ENCODE results near the gene MYT1.

The MYT1 gene

GRCh38 chr20:64148581-64148980, 15.7 kb upstream of the MYT1 start:
- TF ChIP-seq CTCF (IDR thresholded peaks at IDR 0.05): no peak

GRCh38 chr20:64149141-64149540, 15.1 kb upstream of the MYT1 start:
- Histone ChIP-seq H3K27me3 (ENCODE audit: control insufficient read depth, insufficient read depth, low read length) (no peaks in the 10 kb centered on the region), H3K36me3 (ENCODE audit: control insufficient read depth, insufficient read depth, low read length) (no peaks in the 10 kb centered on the region), H3K4me1 (peaks cover 6% of the 10 kb centered on the region), H2AFZ (no peak overlapping the region), H3K4me2 (ENCODE audit: low read length) (no peak overlapping the region), H3K27ac (no peak overlapping the region), H3K79me2 (peaks cover 35% of the 10 kb centered on the region), H3K9ac (no peak overlapping the region), H3K9me3 (ENCODE audit: control insufficient read depth, low read length) (no peaks in the 10 kb centered on the region), H3K4me3 (ENCODE audit: low read depth, low read length) (no peak overlapping the region)
- TF ChIP-seq CTCF (IDR thresholded peaks at IDR 0.05): no peak

More at GRCh38 chr20:64148581-64148980, 15.7 kb upstream of the MYT1 start:
- H3K9me3 ChIP-seq (ENCODE audit: control insufficient read depth, low read length): no peaks in the 10 kb centered on the region
- H3K4me3 ChIP-seq (ENCODE audit: low read depth, low read length): no peak overlapping the region
- no peak overlapping the region for H3K9ac ChIP-seq
- H3K27ac ChIP-seq: no peak overlapping the region
- no peaks in the 10 kb centered on the region for H3K27me3 ChIP-seq (ENCODE audit: control insufficient read depth, insufficient read depth, low read length)
- H2AFZ ChIP-seq: no peak overlapping the region
- no peak overlapping the region for H3K4me2 ChIP-seq (ENCODE audit: low read length)
- no peaks in the 10 kb centered on the region for H3K36me3 ChIP-seq (ENCODE audit: control insufficient read depth, insufficient read depth, low read length)
- H3K4me1 ChIP-seq: peaks cover 2% of the 10 kb centered on the region
- peaks cover 38% of the 10 kb centered on the region for H3K79me2 ChIP-seq

GRCh38 chr20:64149809-64150560, 14.3 kb upstream of the MYT1 start:
- Histone ChIP-seq H3K4me2 (ENCODE audit: low read length) (no peak overlapping the region), H3K4me1 (peaks cover 14% of the 10 kb centered on the region), H3K9ac (no peak overlapping the region), H3K79me2 (peaks cover 28% of the 10 kb centered on the region), H3K27ac (no peak overlapping the region), H3K9me3 (ENCODE audit: control insufficient read depth, low read length) (no peaks in the 10 kb centered on the region), H3K4me3 (ENCODE audit: low read depth, low read length) (no peak overlapping the region), H3K27me3 (ENCODE audit: control insufficient read depth, insufficient read depth, low read length) (no peaks in the 10 kb centered on the region), H2AFZ (no peak overlapping the region), H3K36me3 (ENCODE audit: control insufficient read depth, insufficient read depth, low read length) (no peaks in the 10 kb centered on the region)
- no peak for TF ChIP-seq CTCF (IDR thresholded peaks at IDR 0.05)

- no peak overlapping the region for H3K9ac ChIP-seq
- no peaks in the 10 kb centered on the region for H3K9me3 ChIP-seq (ENCODE audit: control insufficient read depth, low read length)
- TF ChIP-seq CTCF (IDR thresholded peaks at IDR 0.05): no peak
- H3K79me2 ChIP-seq: peaks cover 23% of the 10 kb centered on the region
- H3K4me3 ChIP-seq (ENCODE audit: low read depth, low read length): no peak overlapping the region
- no peak overlapping the region for H3K27ac ChIP-seq
- peaks cover 20% of the 10 kb centered on the region for H3K4me1 ChIP-seq
- no peaks in the 10 kb centered on the region for H3K36me3 ChIP-seq (ENCODE audit: control insufficient read depth, insufficient read depth, low read length)
- H3K27me3 ChIP-seq (ENCODE audit: control insufficient read depth, insufficient read depth, low read length): no peaks in the 10 kb centered on the region
- no peak overlapping the region for H2AFZ ChIP-seq
- H3K4me2 ChIP-seq (ENCODE audit: low read length): no peak overlapping the region
Measured at GRCh38 chr20:64150756-64151632, 13.3 kb upstream of the MYT1 start.
